HepG2 (cell line): Measurements from ENCODE around the gene SERPINE3. TPM values are rescaled to one million over a fixed set of nuclear protein-coding genes. Genes with fewer than 3 reads are reported as not detected.

Source experiments
- ATAC-seq: fragments of 200-7000 bp; cut with Tn5 transposase; 3 replicates; pipeline ENCODE4 v1.9.1; 2020; ENCODE audit warnings: mild to moderate bottlenecking, moderate library complexity
- BruUV-seq: library from RNA; stranded (reverse); fragments of 400-500 nt; replicated peaks from 2 replicates; lab custom pipeline; 2021; lab: Mats Ljungman, UMichigan
- CTCF ChIA-PET: fragments of 300-600 bp; formaldehyde crosslinking; extraction: SDS; loops from one replicate; lab custom pipeline; 2021; ENCODE audit warnings: low total read pairs, inconsistent platforms, low intra/inter-chr PET ratio; lab: Yijun Ruan, JAX
- POLR2A ChIA-PET: fragments of 350-600 bp; sonication (Branson Sonifier 250); formaldehyde crosslinking; loops from one replicate; lab custom pipeline; 2020; ENCODE audit warnings: antibody characterized with exemption, inconsistent platforms; lab: Yijun Ruan, JAX
- DNase-seq: peaks from one replicate; pipeline ENCODE4 v3.0.0-alpha.2; 2015; ENCODE audit warnings: low spot score
- FAIRE-seq: peaks from 3 replicates; lab custom pipeline; 2011; peaks lifted over from hg19 to GRCh38; lab: Jason Lieb, UNC
- H2AFZ ChIP-seq: one replicate; pipeline ENCODE4 v1.6.1; 2011; ENCODE audit warnings: low read length, inconsistent platforms
- H3K27ac ChIP-seq: fragments of 300-600 bp; 3 replicates; pipeline ENCODE4 v1.8.0; 2011; ENCODE audit warnings: mixed run types, mild to moderate bottlenecking, mixed read lengths, low read length, inconsistent platforms; ENCODE audit not compliant: insufficient read depth; ENCODE audit errors: extremely low read length
- H3K27me3 ChIP-seq, 2 experiments: fragments of 200-600 bp in 1 of 2; 2 replicates in 1 of 2; 3 replicates in 1 of 2; pipeline versions ENCODE4 v1.6.0 to v1.8.0; 2011; ENCODE audit warnings: low read length in 2 of 2, mild to moderate bottlenecking in 2 of 2, moderate library complexity in 2 of 2, inconsistent platforms in 1 of 2; ENCODE audit not compliant: insufficient read depth in 2 of 2, control insufficient read depth in 1 of 2
- H3K36me3 ChIP-seq, 2 experiments: fragments of 200-600 bp in 1 of 2; replicated peaks in 1 of 2; 2 replicates in 1 of 2; 3 replicates in 1 of 2; pipeline versions ENCODE4 v1.5.1 to v1.8.0; 2011; ENCODE audit warnings: low read length in 2 of 2, inconsistent platforms in 1 of 2; ENCODE audit not compliant: insufficient read depth in 2 of 2, control insufficient read depth in 1 of 2
- H3K4me1 ChIP-seq: 2 replicates; pipeline ENCODE4 v1.5.1; 2012; ENCODE audit warnings: low read length, inconsistent platforms; ENCODE audit not compliant: insufficient read depth
- H3K4me2 ChIP-seq: 2 replicates; pipeline ENCODE4 v1.6.0; 2011; ENCODE audit warnings: low read depth, low read length, inconsistent platforms
- H3K4me3 ChIP-seq, 3 experiments: fragments of 200-600 bp in 1 of 3; sonication (generic), shearing (Covaris generic) in 1 of 3; replicated peaks in 1 of 3; 2 replicates each; pipeline ENCODE4 v1.5.1; 2011 to 2016; ENCODE audit warnings: low read length in 3 of 3, inconsistent platforms in 2 of 3, low read depth in 2 of 3, mild to moderate bottlenecking in 2 of 3, control low read depth in 1 of 3, mixed read lengths in 1 of 3; ENCODE audit not compliant: insufficient read depth in 1 of 3
- H3K79me2 ChIP-seq: one replicate; pipeline ENCODE4 v1.6.1; 2011; ENCODE audit warnings: low read length, inconsistent platforms; ENCODE audit not compliant: insufficient read depth
- H3K9ac ChIP-seq: 2 replicates; pipeline ENCODE4 v1.6.0; 2011; ENCODE audit warnings: mild to moderate bottlenecking, low read depth, low read length, inconsistent platforms; ENCODE audit not compliant: insufficient read depth
- H3K9me3 ChIP-seq: 2 replicates; pipeline ENCODE4 v1.5.1; 2012; ENCODE audit warnings: mild to moderate bottlenecking, low read length
- H4K20me1 ChIP-seq: 2 replicates; pipeline ENCODE4 v1.6.0; 2011; ENCODE audit warnings: inconsistent platforms, mild to moderate bottlenecking, low read length, moderate library complexity; ENCODE audit not compliant: insufficient read depth
- FOXJ3 ChIP-seq: sonication (generic); formaldehyde crosslinking; IDR thresholded peaks from 2 replicates; pipeline ENCODE4 v1.4.0; 2020; ENCODE audit warnings: missing genetic modification reagents, mild to moderate bottlenecking, borderline replicate concordance
- HDAC2 ChIP-seq: sonication (generic); formaldehyde crosslinking; IDR thresholded peaks from 2 replicates; pipeline ENCODE4 v1.4.0; 2020; ENCODE audit warnings: missing genetic modification reagents
- HNF1A ChIP-seq, 2 experiments: sonication (generic) in 1 of 2; formaldehyde crosslinking in 1 of 2; IDR thresholded peaks; 2 replicates each; pipeline versions ENCODE4 v1.4.0 to v1.6.1; 2016 to 2020; ENCODE audit warnings: borderline replicate concordance in 1 of 2, low read depth in 1 of 2, mild to moderate bottlenecking in 1 of 2, missing genetic modification reagents in 1 of 2
- MBD4 ChIP-seq: IDR thresholded peaks from 2 replicates; pipeline ENCODE4 v1.6.1; 2012; ENCODE audit warnings: low read length, inconsistent platforms, borderline replicate concordance
- NR2F1 ChIP-seq, 2 experiments: fragments of 450-650 bp in 1 of 2; formaldehyde crosslinking in 1 of 2; IDR thresholded peaks; 2 replicates each; pipeline versions ENCODE4 v1.5.0 to v1.6.1; 2016 to 2020; ENCODE audit warnings: mild to moderate bottlenecking in 1 of 2, missing compliant biosample characterization in 1 of 2, missing genetic modification reagents in 1 of 2, moderate library complexity in 1 of 2
- SUZ12 ChIP-seq: fragments of 150-350 bp; IDR thresholded peaks from 2 replicates; pipeline ENCODE4 v1.6.1; 2014; ENCODE audit warnings: low read depth, low read length
- ZIK1 ChIP-seq: sonication (generic); formaldehyde crosslinking; IDR thresholded peaks from 2 replicates; pipeline ENCODE4 v1.5.0; 2020; ENCODE audit warnings: mild to moderate bottlenecking, low read depth, missing genetic modification reagents, borderline replicate concordance
- ZKSCAN1 ChIP-seq: fragments of 150-350 bp; IDR thresholded peaks from 2 replicates; pipeline ENCODE4 v1.6.1; 2014; ENCODE audit warnings: low read length
- ZNF639 ChIP-seq: conservative IDR thresholded peaks from 2 replicates; pipeline ENCODE4 v1.6.1; 2018; ENCODE audit warnings: missing genetic modification reagents
- WGBS: methylation state at CpG from one replicate; pipeline ENCODE4 v1.1.6; 2017; ENCODE audit warnings: low lambda C conversion rate; 5-methylcytosine and 5-hydroxymethylcytosine counted together
- in situ Hi-C: cut with HindIII; loops from 2 replicates; pipeline ENCODE4 v1.10.0; 2017; ENCODE audit warnings: low pct_unique_long_range_greater_than_20kb; ENCODE audit not compliant: extremely low pct_ligation_motif_present
- intact Hi-C: fragments of 100-400 bp; cut with micrococcal nuclease; formaldehyde crosslinking; loops from one replicate; pipeline ENCODE4 v1.10.0; 2022; ENCODE audit not compliant: unreplicated experiment
- polyA plus RNA-seq, 8 experiments: library from polyadenylated mRNA; depleted of rRNA in 3 of 8; stranded (reverse) in 7 of 8; unstranded in 1 of 8; fragments of >200 nt; fragmentation: Illumina TruSeq in 4 of 8; extraction: Trizol in 4 of 8; gene quantifications; 2 replicates each; pipeline versions ENCODE4 v1.2.1 to v1.2.3, GENCODE V29; 2011 to 2016; ENCODE audit warnings: low read depth in 4 of 8, missing spikeins in 1 of 8, mixed read lengths in 1 of 8; ENCODE audit not compliant: insufficient read depth in 1 of 8
- total RNA-seq, 5 experiments: library from RNA; depleted of rRNA; stranded (reverse); fragments of >200 nt; fragmentation: Illumina TruSeq; extraction: Trizol; gene quantifications; 2 replicates each; pipeline ENCODE4 v1.2.3, GENCODE V29; 2016; ENCODE audit warnings: low read depth in 1 of 5

The SERPINE3 gene
- total and polyA plus RNA-seq, 2 of the 13 experiments (the other 11 are each of a cell fraction or from before 2014, with no cell fraction given) = not detected

- ChIA-PET POLR2A (no interaction called here), CTCF (no interaction called here)
- Histone ChIP-seq H4K20me1 (no peaks in the 10 kb centered on the region; the same call in 1 of the 2 replicates), H3K36me3 (no peaks in the 10 kb centered on the region), H3K4me2 (no peak overlapping the region), H3K27me3 (peaks cover 2 to 14% of the 10 kb centered on the region in 2 experiments; a peak in 3 of 5 replicates), H2AFZ (no peak overlapping the region), H3K4me3 (no peak overlapping the region), H3K79me2 (no peaks in the 10 kb centered on the region), H3K4me1 (no peaks in the 10 kb centered on the region), H3K27ac (no peak overlapping the region), H3K9ac (no peak overlapping the region), H3K9me3 (no peaks in the 10 kb centered on the region)
- TF ChIP-seq HDAC2 (CRISPR knock-in tag) = no peak
- no peak for TF ChIP-seq NR2F1 (CRISPR knock-in tag; IDR thresholded peaks at IDR 0.05)
- no peak for TF ChIP-seq SUZ12
- TF ChIP-seq FOXJ3 (CRISPR knock-in tag) = no peak
- no peak for TF ChIP-seq MBD4
- no peak for TF ChIP-seq ZKSCAN1
- TF ChIP-seq ZIK1 = no peak
- TF ChIP-seq ZNF639 = no peak
- TF ChIP-seq HNF1A (IDR thresholded peaks at IDR 0.05; ENCODE audit: low read depth) = no peak
- no peak for TF ChIP-seq HNF1A (CRISPR knock-in tag; IDR thresholded peaks at IDR 0.05; ENCODE audit: borderline replicate concordance)
- no TSS peak for BruUV-seq
- in situ Hi-C loops (no loop called here), intact Hi-C loops (no loop called here)
- ATAC-seq (no peak), DNase-seq (no peak), FAIRE-seq (no peak)
- WGBS = 17% methylated on average over 2 of the region's 2 CpGs
Measured at GRCh38 chr13:51321836-51322235, 17.7 kb upstream of the SERPINE3 start.
